B cell (primary cell): ENCODE measurements around the gene RAB8B.

Experiments used
- CTCF ChIP-seq: fragments of 200-600 bp; IDR thresholded peaks from one replicate; pipeline ENCODE4 v1.8.0; 2022; ENCODE audit warnings: antibody characterized with exemption, mild to moderate bottlenecking
- EZH2 ChIP-seq: IDR thresholded peaks from 2 replicates; pipeline ENCODE4 v1.6.1; 2012; ENCODE audit warnings: borderline replicate concordance, low read depth, mild to moderate bottlenecking, moderate library complexity, low read length; ENCODE audit not compliant: insufficient read depth, poor library complexity, severe bottlenecking

GRCh38 chr15:63288778-63289378 is 99.5 kb downstream of the RAB8B start:
- peak; percentile 82 for TF ChIP-seq CTCF
- TF ChIP-seq EZH2: no peak
